Measurements from ENCODE around the gene TBL1X. TPM values are rescaled to one million over a fixed set of nuclear protein-coding genes. Genes with fewer than 3 reads are reported as not detected.

Gene TBL1X
- total RNA-seq, 1 donor, result 30.7 TPM

GRCh38 chrX:9690046-9690445, 225.2 kb downstream of the TBL1X start:
- no peak for TF ChIP-seq CTCF (IDR thresholded peaks at IDR 0.05; ENCODE audit: insufficient read depth, low read depth, low read length)
- DNase-seq (ENCODE audit: low read depth), result no peak

GRCh38 chrX:9693307-9694001, 228.6 kb downstream of the TBL1X start:
- DNase-seq (ENCODE audit: low read depth), result no peak
- no peak overlapping the region for H3K4me3 ChIP-seq (ENCODE audit: low read depth, low read length)
- no peak for TF ChIP-seq CTCF (IDR thresholded peaks at IDR 0.05; ENCODE audit: insufficient read depth, low read depth, low read length)

More at GRCh38 chrX:9690046-9690445, 225.2 kb downstream of the TBL1X start:
- H3K4me3 ChIP-seq (ENCODE audit: low read depth, low read length), result no peak overlapping the region

GRCh38 chrX:9698576-9698975, 233.7 kb downstream of the TBL1X start:
- no peak for DNase-seq (ENCODE audit: low read depth)
- no peak for TF ChIP-seq CTCF (IDR thresholded peaks at IDR 0.05; ENCODE audit: insufficient read depth, low read depth, low read length)
- H3K4me3 ChIP-seq (ENCODE audit: low read depth, low read length), result no peak overlapping the region

- no peak for TF ChIP-seq CTCF (IDR thresholded peaks at IDR 0.05; ENCODE audit: insufficient read depth, low read depth, low read length)
- no peak for DNase-seq (ENCODE audit: low read depth)
- no peak overlapping the region for H3K4me3 ChIP-seq (ENCODE audit: low read depth, low read length)
These were observed 235.7 kb downstream of the TBL1X start for GRCh38 chrX:9700555-9700954.

- no peak for TF ChIP-seq CTCF (IDR thresholded peaks at IDR 0.05; ENCODE audit: insufficient read depth, low read depth, low read length)
- DNase-seq (ENCODE audit: low read depth), result no peak
- no peak overlapping the region for H3K4me3 ChIP-seq (ENCODE audit: low read depth, low read length)
These were observed 236.9 kb downstream of the TBL1X start for GRCh38 chrX:9701790-9702189.

- no peak for DNase-seq (ENCODE audit: low read depth)
- no peak for TF ChIP-seq CTCF (IDR thresholded peaks at IDR 0.05; ENCODE audit: insufficient read depth, low read depth, low read length)
These were observed 238.5 kb downstream of the TBL1X start for GRCh38 chrX:9703406-9703805.

More at GRCh38 chrX:9703406-9703805, 238.5 kb downstream of the TBL1X start:
- no peak overlapping the region for H3K4me3 ChIP-seq (ENCODE audit: low read depth, low read length)
